NCI-H128 (cell line): ENCODE data around the gene SRGAP1.

ENCODE experiments used
- DNase-seq: peaks from one replicate; lab custom pipeline; 2025; ENCODE audit not compliant: unreplicated experiment; lab: John Stamatoyannopoulos, UW

Gene SRGAP1

GRCh38 chr12:63905544-63905943 lies 61.0 kb downstream of the SRGAP1 start:
- no peak for DNase-seq

DNA sequence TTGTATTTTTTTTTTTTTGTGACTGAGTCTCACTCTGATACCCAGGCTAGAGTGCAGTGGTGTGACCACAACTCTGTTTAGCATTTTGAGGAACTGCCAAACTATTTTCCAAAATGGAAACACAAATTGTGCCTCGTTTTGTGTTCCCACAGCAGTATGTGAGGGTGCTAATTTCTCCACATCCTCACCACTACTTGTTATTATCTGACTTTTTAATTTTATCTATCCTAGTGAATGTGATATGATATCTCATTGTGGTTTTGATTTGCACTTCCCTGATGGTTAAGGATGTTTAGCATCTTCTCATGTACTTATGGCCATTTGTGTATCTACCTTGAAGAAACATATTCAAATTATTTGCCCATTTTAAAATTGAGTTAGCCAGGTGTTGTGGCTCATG lies 62.4 kb downstream of the SRGAP1 start:
- DNase-seq = no peak

DNA sequence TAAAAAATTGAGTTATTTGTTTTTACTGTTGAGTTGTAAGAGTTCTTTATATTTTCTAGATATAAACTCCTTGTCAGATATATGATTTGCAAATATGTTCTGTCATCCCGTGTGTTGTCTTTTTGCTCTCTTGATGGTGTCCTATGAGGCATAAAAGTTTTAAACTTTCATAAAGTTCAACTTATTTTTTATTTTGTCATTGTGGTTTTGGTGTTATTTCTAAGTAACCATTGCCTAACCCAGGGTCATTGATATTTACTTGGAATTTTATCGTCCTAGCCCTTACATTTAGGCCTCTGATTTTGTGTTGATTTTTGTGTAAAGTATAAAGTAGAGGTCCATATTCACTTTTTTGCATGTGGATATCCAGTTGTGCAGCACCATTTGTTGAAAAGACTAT lies 63.1 kb downstream of the SRGAP1 start:
- no peak for DNase-seq

DNA sequence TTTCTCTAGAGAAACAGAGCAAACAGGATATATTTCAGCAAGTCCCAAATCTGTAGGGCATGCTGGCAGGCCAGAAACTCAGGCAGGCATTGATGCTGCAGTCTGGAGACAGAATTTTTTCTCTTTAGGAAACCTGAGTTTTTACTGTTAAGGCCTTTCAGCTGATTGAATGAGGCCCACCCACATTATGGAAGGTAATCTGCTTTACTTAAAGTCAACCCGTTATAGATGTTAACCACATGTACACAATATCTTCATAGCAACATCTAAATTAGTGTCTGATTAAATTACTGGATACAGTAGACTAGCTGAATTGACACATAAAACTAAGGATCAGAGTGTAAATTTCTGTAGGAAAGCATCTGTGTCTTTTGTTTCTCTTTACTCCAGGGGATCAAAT lies 65.2 kb downstream of the SRGAP1 start:
- no peak for DNase-seq

GRCh38 chr12:63911341-63911740 lies 66.8 kb downstream of the SRGAP1 start:
- DNase-seq = no peak

- DNase-seq = no peak
Measured at GRCh38 chr12:63912651-63913050, 68.2 kb downstream of the SRGAP1 start.

DNA sequence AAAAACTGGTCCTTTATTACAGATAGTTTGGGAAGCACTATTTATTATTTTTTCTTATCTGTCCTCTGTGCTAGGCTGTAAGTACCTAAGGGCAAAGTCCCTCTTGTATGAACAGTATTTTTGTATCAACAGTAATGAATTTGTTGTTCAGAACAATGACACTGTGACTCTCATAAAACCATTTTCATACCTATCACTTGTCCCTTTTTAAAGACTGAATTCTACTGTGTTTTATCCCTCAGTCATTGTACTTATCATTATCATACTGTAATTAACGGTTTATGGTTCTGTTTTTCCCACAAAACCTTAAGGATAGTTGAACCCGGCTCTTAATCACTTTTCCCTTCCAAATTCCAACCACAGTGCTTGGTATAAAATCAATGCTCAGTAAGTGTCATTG lies 69.4 kb downstream of the SRGAP1 start:
- no peak for DNase-seq

DNA sequence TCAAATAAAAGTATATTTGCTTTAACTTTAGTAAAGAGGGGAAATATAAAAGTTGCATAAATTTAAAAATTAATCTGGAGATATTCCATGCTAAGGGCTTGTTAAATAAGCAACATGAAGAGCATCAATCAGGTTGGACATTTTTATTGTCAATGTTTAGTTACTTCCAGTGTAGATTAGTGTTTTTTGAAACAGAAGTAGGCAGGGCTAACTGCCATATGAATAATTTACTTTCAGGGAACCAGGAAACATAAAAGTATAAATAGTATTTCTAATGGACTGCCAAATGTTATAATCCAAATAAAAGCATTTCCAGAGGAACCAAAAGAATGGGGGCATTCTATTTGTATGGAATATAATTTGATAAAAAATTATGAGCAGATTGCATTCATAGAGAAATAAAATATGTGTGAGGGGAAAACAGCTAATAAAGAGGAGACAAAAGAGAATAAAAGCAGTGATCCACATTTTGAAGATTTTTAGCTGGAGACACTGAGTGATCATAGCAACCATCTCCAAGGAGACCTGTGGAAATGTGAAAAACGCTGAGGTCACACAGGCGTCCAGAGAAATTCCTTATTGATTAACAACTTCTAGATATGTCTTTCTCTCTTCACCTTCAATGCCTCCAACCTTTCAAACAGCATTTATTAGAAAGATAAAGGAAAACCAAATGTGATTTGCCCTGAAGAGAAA lies 70.8 kb downstream of the SRGAP1 start:
- DNase-seq = no peak

DNA sequence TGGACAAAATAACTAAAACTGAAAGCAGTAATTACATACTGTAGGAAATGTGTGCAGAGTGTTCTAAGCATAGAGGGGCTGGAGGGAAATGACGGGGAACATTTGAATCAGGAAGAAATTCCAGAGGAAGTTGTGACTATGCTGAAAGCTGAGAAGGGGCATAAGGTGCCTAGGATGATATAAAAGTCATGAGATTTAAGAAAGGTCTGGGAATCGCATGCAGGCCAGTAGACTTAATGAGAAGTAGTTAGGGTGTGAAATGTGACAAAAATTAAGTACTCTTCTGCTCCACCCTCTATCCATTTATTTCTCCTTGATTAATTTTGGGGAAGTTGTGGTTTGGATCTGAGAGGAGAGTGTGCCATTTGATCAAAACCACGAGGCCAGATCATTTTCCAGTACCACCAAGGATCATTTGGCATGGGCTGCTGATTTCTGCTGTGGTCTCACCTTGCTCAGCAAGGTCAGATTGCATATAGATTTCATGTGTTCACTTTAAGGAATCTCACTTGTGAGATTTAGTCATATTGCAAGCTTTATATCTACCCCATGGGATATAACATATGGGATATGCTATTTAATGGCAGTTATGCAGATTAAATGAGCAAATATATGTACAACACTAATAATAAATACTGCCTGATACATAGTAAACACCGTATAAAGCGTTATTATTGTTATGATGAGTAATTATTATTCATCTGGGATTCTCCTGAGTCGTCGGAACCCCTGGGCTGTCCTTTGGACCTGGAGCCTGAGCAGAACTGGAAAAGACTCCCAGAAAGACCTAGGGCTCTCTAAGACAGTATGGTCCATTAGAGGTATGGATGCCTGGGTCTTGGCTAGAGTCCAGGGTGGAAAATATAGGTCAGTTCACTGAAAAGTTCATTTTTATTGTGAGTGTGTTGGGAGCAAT lies 72.3 kb downstream of the SRGAP1 start:
- no peak for DNase-seq

DNA sequence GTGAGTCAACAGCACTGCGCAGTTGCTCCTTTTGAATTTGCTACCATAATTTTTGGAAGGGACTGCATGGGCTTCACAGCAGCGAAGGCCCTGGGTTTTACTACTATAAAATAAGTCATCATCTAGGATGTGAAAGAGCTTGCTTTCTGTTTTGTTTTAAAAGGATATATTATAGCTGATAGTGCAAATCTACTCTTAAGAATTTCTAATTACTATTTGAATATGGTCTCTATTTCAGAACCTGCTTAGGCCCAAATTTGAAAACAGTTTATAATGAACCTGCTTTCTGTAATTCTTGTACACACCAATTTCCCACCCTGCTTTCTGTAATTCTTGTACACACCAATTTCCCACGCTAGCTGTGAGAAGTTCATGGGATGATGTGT lies 73.0 kb downstream of the SRGAP1 start:
- no peak for DNase-seq

GRCh38 chr12:63917864-63918799 lies 73.6 kb downstream of the SRGAP1 start:
- no peak for DNase-seq

- DNase-seq = no peak
Measured at GRCh38 chr12:63918800-63919300, 74.3 kb downstream of the SRGAP1 start.

- no peak for DNase-seq
Measured at GRCh38 chr12:63919756-63920155, 75.3 kb downstream of the SRGAP1 start.

DNA sequence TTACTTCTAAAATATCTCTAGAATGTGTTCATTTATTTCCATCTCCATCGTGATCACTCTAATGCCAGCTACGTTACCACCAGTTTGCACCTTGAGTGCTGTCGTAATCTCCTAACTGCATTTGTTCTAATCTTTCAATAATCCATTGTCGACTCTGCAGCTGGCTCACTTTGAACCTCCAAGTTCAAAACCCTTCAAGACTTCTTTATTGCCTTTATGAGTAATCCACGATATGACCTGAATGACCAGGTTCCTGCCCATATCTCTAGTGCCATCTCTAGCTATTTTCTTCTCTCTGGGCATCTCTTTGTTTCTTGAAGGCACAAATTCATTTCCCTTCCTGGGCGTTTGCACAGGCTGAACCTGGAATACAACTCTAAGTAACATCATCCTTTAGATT lies 76.7 kb downstream of the SRGAP1 start:
- no peak for DNase-seq

GRCh38 chr12:63922474-63922873 lies 78.0 kb downstream of the SRGAP1 start:
- no peak for DNase-seq

- no peak for DNase-seq
Measured at GRCh38 chr12:63924781-63925180, 80.3 kb downstream of the SRGAP1 start.

GRCh38 chr12:63927511-63927910 lies 83.0 kb downstream of the SRGAP1 start:
- no peak for DNase-seq

- no peak for DNase-seq
Measured at GRCh38 chr12:63928305-63928704, 83.8 kb downstream of the SRGAP1 start.

GRCh38 chr12:63929426-63929825 lies 84.9 kb downstream of the SRGAP1 start:
- no peak for DNase-seq

- DNase-seq = no peak
Measured at GRCh38 chr12:63930971-63931370, 86.5 kb downstream of the SRGAP1 start.

GRCh38 chr12:63931703-63932102 lies 87.2 kb downstream of the SRGAP1 start:
- DNase-seq = no peak
